GM20000 (cell line): ENCODE data around the gene PNPLA3.

Experiments used
- DNase-seq: peaks from one replicate; pipeline ENCODE4 v3.0.0; 2012; ENCODE audit warnings: low spot score
- TF ChIP-seq, protein P1 (sequence below): IDR thresholded peaks from 2 replicates; pipeline ENCODE4 v1.5.1; 2012; ENCODE audit warnings: mild to moderate bottlenecking, control low read depth; ENCODE audit errors: extremely low read depth, missing control alignments

PNPLA3 gene

DNA sequence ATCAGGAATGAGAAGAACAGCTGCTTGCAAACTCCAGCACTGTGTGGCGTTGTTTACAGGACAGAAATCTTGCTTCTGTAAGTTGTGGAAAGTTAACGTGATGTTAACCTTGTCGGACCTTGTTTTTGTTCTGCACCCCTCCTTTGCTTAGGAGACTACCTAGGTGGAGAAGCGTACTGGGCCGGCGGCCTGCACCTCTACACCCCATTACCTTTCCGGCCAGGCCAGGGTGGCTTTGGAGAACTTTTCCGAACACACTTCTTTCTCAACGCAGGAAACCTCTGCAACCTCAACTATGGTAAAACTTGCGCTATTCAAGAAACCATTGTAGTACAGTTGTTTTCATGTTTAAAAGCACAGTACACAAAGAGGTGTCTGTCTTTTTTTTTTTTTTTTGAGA is 65.4 kb downstream of the PNPLA3 start:
- no peak for DNase-seq
- TF ChIP-seq, protein P1, sequence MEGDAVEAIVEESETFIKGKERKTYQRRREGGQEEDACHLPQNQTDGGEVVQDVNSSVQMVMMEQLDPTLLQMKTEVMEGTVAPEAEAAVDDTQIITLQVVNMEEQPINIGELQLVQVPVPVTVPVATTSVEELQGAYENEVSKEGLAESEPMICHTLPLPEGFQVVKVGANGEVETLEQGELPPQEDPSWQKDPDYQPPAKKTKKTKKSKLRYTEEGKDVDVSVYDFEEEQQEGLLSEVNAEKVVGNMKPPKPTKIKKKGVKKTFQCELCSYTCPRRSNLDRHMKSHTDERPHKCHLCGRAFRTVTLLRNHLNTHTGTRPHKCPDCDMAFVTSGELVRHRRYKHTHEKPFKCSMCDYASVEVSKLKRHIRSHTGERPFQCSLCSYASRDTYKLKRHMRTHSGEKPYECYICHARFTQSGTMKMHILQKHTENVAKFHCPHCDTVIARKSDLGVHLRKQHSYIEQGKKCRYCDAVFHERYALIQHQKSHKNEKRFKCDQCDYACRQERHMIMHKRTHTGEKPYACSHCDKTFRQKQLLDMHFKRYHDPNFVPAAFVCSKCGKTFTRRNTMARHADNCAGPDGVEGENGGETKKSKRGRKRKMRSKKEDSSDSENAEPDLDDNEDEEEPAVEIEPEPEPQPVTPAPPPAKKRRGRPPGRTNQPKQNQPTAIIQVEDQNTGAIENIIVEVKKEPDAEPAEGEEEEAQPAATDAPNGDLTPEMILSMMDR, result no peak

- TF ChIP-seq, protein P1, result no peak
- no peak for DNase-seq
Observed at GRCh38 chr22:43990044-43990443, 66.4 kb downstream of the PNPLA3 start.

GRCh38 chr22:43991316-43992020 is 67.9 kb downstream of the PNPLA3 start:
- TF ChIP-seq, protein P1, result no peak
- DNase-seq, result no peak

DNA sequence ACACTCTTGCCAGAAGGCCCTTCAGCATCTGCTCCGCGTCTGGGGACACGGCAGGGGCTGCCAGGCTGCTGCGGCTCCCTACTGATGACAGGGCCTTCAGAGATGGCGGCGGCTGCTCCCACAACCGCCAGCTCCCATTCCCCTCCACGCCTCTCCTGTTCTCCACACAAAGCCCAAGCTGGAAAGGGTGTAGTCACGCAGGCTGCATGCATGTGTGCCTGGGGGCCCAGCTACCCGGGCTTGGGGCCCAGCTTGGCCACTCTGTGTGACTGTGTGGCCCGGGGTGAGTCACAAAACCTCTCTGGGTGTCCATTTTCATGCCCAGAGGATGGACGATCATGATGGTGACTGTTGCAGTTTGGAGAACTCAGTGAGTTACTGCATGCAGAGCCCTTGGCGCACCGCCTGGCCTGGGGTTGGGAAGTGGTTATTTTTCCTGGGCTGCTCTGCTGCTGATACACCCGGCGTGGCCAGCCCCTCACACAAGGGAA is 68.8 kb downstream of the PNPLA3 start:
- DNase-seq, result no peak
- TF ChIP-seq, protein P1, result no peak

DNA sequence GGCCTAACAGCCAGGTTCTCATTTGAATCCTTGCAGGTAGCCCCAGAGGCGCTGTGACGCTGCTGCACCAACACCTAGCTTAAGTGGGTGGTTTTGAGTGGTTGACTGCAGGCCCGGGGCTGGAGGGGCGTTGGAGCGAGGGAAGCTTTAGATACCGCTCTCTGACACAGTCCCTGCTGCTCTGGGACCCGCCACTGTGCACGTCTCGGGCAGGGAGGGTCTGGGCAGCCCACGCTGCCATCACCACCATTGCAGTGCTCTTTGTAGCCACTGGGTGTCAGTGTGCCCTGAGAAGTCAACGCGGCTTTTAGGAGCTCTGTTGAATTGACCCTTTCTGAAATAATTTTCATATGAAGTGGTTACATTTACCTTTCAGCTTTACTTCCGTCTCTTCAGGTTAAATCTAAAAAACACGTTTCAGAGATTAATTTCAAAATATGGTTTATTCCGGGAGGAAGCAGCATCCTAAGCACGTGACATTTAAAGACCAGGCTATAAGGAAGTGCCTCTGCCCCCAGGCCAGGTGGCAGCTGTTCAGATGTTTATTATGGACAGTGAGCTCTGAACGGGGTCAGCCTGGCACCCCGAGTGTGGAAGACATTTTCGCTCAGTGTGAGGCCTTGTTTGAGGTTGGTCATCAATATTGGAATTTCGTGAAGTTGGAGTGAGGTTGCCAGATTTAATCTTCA is 69.6 kb downstream of the PNPLA3 start:
- DNase-seq, result peak; percentile 77

DNA sequence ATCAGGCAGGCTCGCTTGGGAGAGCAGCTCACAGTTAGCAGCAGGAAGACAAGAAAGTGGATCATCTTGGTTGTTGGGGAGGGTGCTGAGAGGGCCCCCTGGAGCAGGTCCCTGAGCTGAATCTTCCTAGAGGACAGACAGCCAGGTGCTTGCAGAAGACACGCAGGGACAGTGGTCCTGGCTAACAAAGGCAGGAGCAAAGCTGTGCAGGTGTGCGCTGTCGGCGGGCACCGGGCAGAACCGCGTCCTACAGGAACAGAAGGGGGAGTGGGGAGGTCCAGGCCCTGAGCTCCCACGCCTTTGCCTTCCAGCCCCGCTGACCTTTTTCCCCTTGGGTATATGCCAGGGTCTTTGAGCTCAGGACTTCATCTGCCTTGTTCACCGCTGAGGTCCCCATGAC is 70.4 kb downstream of the PNPLA3 start:
- DNase-seq, result no peak
- TF ChIP-seq, protein P1, result no peak

More for the DNA sequence above, 69.6 kb downstream of the PNPLA3 start:
- TF ChIP-seq, protein P1, result peak; percentile 82

DNA sequence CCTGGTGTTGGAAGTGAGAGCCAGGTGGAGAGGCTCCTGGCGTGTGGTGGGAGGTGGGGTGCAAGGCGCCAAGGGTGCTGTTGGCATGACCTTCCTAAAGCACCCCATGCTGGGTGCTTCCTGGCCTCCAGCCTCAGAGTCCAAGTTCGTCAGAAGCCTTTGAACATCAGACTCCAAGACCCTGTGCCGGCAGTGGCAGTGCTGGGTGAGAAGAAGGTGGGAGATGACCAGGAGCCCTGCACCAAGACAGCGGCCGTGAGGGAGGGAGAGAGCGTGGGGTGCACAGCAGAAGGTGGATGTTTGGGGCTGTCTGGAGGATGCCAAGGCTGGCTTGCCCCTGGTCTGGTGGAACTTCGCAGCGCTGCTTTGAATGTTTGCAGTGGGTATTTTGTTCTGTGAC is 70.8 kb downstream of the PNPLA3 start:
- no peak for DNase-seq
- TF ChIP-seq, protein P1, result no peak
